Caco-2 (cell line): Measurements from ENCODE around the gene INPP5J. TPM values are rescaled to one million over a fixed set of nuclear protein-coding genes. Genes with fewer than 3 reads are reported as not detected.
"Not testable (repeated sequence)": the region's sequence is repeated elsewhere in the genome, so short reads cannot be mapped to it uniquely, and the experiment has no call there.

Experiments used
- Bru-seq: library from RNA; stranded (reverse); fragments of 400-500 nt; gene quantifications from one replicate; lab custom pipeline; 2021; lab: Mats Ljungman, UMichigan
- BruChase-seq, 2 experiments: library from RNA; stranded (reverse); fragments of 400-500 nt; gene quantifications; one replicate each; lab custom pipeline; 2021; lab: Mats Ljungman, UMichigan
- BruUV-seq: library from RNA; stranded (reverse); fragments of 400-500 nt; replicated peaks from 2 replicates; lab custom pipeline; 2021; lab: Mats Ljungman, UMichigan
- CTCF ChIA-PET: fragments of 300-600 bp; sonication (Branson Sonifier 250); formaldehyde crosslinking; loops from one replicate; lab custom pipeline; 2022; ENCODE audit warnings: antibody characterized with exemption; lab: Charles Lee
- POLR2A ChIA-PET: fragments of 300-600 bp; sonication (Branson Sonifier 250); formaldehyde crosslinking; loops from one replicate; lab custom pipeline; 2022; ENCODE audit warnings: antibody characterized with exemption; lab: Charles Lee
- DNase-seq, 2 experiments: peaks; one replicate each; pipeline versions ENCODE4 v3.0.0 to v3.0.0-alpha.2; 2020 to 2022
- H3K27me3 ChIP-seq: replicated peaks from 2 replicates; pipeline ENCODE4 v1.6.0; 2011; ENCODE audit warnings: low read length; ENCODE audit not compliant: control insufficient read depth, insufficient read depth
- H3K36me3 ChIP-seq: 2 replicates; pipeline ENCODE4 v1.5.1; 2011; ENCODE audit warnings: low read length; ENCODE audit not compliant: control insufficient read depth, insufficient read depth
- H3K4me1 ChIP-seq: fragments of 250-450 bp; sonication (Bioruptor Pico); 2 replicates; pipeline ENCODE4 v1.5.1; 2020; ENCODE audit warnings: mild to moderate bottlenecking
- H3K4me3 ChIP-seq: 2 replicates; pipeline ENCODE4 v1.5.1; 2011; ENCODE audit warnings: low read depth, mild to moderate bottlenecking, control low read depth, low read length
- H3K9me3 ChIP-seq: fragments of 250-450 bp; sonication (Bioruptor Pico); 2 replicates; pipeline ENCODE4 v1.5.1; 2020; ENCODE audit warnings: mild to moderate bottlenecking, moderate library complexity
- H3K27ac Mint-ChIP-seq: one replicate; pipeline ENCODE4 v1.8.0; 2022; ENCODE audit warnings: mixed read lengths; ENCODE audit not compliant: unreplicated experiment
- H3K27me3 Mint-ChIP-seq: one replicate; pipeline ENCODE4 v1.8.0; 2022; ENCODE audit warnings: mixed read lengths; ENCODE audit not compliant: insufficient read depth, unreplicated experiment
- H3K36me3 Mint-ChIP-seq: one replicate; pipeline ENCODE4 v1.8.0; 2022; ENCODE audit warnings: mild to moderate bottlenecking, mixed read lengths; ENCODE audit not compliant: insufficient read depth, unreplicated experiment
- H3K4me1 Mint-ChIP-seq: one replicate; pipeline ENCODE4 v1.8.0; 2022; ENCODE audit warnings: low read depth, mixed read lengths; ENCODE audit not compliant: unreplicated experiment
- H3K4me3 Mint-ChIP-seq: one replicate; pipeline ENCODE4 v1.8.0; 2022; ENCODE audit warnings: mild to moderate bottlenecking, moderate library complexity, mixed read lengths; ENCODE audit not compliant: unreplicated experiment
- H3K9me3 Mint-ChIP-seq: one replicate; pipeline ENCODE4 v1.8.0; 2022; ENCODE audit warnings: mixed read lengths; ENCODE audit not compliant: unreplicated experiment
- intact Hi-C: fragments of 100-400 bp; cut with micrococcal nuclease; formaldehyde crosslinking; loops from one replicate; pipeline ENCODE4 v1.10.0; 2022; ENCODE audit not compliant: unreplicated experiment
- long read RNA-seq: library from polyadenylated mRNA; stranded (forward); transcript quantifications from one replicate; pipeline ENCODE4 v2.0.0, GENCODE V29; 2022
- total RNA-seq: library from RNA; stranded (reverse); gene quantifications from 2 replicates; pipeline ENCODE4 v1.2.3, GENCODE V29; 2022
- TF ChIP-seq, protein P1 (sequence below), 2 experiments: fragments of 200-600 bp in 1 of 2; IDR thresholded peaks; 1 replicate in 1 of 2; 2 replicates in 1 of 2; pipeline versions ENCODE4 v1.5.1 to v1.8.0; 2011 to 2022; ENCODE audit warnings: antibody characterized with exemption in 1 of 2, control low read depth in 1 of 2, inconsistent platforms in 1 of 2, low read depth in 1 of 2, low read length in 1 of 2, mild to moderate bottlenecking in 1 of 2, moderate library complexity in 1 of 2; ENCODE audit not compliant: insufficient read depth in 1 of 2, severe bottlenecking in 1 of 2, unreplicated experiment in 1 of 2

The INPP5J gene, protein sequence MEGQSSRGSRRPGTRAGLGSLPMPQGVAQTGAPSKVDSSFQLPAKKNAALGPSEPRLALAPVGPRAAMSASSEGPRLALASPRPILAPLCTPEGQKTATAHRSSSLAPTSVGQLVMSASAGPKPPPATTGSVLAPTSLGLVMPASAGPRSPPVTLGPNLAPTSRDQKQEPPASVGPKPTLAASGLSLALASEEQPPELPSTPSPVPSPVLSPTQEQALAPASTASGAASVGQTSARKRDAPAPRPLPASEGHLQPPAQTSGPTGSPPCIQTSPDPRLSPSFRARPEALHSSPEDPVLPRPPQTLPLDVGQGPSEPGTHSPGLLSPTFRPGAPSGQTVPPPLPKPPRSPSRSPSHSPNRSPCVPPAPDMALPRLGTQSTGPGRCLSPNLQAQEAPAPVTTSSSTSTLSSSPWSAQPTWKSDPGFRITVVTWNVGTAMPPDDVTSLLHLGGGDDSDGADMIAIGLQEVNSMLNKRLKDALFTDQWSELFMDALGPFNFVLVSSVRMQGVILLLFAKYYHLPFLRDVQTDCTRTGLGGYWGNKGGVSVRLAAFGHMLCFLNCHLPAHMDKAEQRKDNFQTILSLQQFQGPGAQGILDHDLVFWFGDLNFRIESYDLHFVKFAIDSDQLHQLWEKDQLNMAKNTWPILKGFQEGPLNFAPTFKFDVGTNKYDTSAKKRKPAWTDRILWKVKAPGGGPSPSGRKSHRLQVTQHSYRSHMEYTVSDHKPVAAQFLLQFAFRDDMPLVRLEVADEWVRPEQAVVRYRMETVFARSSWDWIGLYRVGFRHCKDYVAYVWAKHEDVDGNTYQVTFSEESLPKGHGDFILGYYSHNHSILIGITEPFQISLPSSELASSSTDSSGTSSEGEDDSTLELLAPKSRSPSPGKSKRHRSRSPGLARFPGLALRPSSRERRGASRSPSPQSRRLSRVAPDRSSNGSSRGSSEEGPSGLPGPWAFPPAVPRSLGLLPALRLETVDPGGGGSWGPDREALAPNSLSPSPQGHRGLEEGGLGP
- total RNA-seq, result 6.8 and 7.8 TPM in 2 replicates
- Bru-seq, nascent RNA, result percentile 42 among the genes with signal in this experiment
- BruChase-seq, experiment 1, labeled RNA remaining after a 2-hour chase, result percentile 39 among the genes with signal in this experiment
- percentile 48 among the genes with signal in this experiment for BruChase-seq, experiment 2, labeled RNA remaining after a 6-hour chase
- long read RNA-seq, partial matches to known transcripts, result 3 of 9 reads
- long read RNA-seq, other reads (novel, unspliced or antisense), result 6 of 9 reads

DNA sequence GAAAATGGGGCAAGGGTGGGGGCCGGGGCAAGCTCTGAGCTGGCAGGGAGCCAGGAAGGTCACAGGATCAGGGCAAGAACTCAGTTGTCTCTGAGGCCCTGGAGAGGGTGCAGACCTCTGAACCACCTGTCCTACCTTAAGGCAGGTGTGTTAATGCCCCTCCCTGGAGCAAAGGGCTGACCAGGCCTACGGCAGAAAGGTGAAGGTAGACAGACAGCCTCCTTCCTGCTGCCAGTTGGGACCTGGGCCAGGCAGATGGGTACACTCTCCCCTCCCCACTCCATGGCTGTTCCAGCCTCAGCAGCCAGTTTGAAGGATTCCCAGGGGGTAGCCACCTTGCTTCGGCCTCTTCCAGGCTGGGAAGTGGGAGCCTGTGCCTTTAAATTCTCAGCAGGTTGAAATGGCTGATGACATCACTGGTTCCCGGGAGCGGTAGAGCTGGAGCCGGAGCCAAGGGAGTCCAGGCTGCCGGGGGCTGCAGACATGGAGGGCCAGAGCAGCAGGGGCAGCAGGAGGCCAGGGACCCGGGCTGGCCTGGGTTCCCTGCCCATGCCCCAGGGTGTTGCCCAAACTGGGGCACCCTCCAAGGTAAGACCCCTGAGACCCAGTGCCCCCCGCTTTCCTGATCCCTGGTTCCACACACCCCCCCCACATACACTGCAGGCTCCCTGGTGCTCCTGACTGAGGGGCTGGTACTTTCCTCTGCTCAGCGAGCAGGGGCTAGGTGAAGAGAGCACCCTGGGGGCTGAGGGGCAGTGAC, at the start of gene INPP5J:
Gene INPP5J, plus strand, starts transcription at position 435 of the 760 bp plus-strand sequence. Its CDS starts 49 bp downstream, at position 484.
- peak within 1 kb of the TSS; percentile 20 for H3K27ac Mint-ChIP-seq

DNA sequence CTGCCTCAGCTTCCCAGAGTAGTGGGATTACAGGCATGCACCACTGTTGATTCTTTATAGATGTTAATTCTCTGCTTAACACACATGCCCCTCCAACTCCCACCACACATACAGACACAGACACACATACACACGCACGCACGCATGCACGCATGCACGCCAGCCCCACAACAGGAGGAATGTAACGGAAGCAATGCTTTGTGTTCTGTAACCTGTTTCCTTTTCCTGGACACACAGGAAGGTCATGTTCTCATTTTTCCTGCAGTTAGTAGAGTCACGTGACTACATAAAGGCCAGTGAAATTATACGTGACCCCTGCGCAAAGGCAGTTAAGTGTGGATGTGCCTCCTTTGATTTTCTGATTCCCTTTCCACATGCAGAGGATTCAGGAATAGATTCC, 49.6 kb upstream of the INPP5J start:
- POLR2A ChIA-PET, result not testable (repeated sequence)

More for the DNA sequence above, at the start of gene INPP5J:
- no peaks in the 10 kb centered on the region for H3K27me3 Mint-ChIP-seq
- peaks cover 8% of the 10 kb centered on the region for H3K4me1 ChIP-seq
- H3K9me3 Mint-ChIP-seq, result no peaks in the 10 kb centered on the region
- ChIA-PET CTCF (no interaction called here), POLR2A (no interaction called here)
- intact Hi-C loops, result no loop called here
- no peaks in the 10 kb centered on the region for H3K27me3 ChIP-seq
- no peaks in the 10 kb centered on the region for H3K9me3 ChIP-seq
- no peaks in the 10 kb centered on the region for H3K36me3 ChIP-seq
- H3K4me3 ChIP-seq, result peak within 1 kb of the TSS; percentile 47
- peak in 1 of 2 experiments; percentile 64 for DNase-seq
- peak within 1 kb of the TSS; percentile 70 for H3K4me3 Mint-ChIP-seq
- H3K4me1 Mint-ChIP-seq, result peaks cover 6% of the 10 kb centered on the region
- BruUV-seq, result no TSS peak
- H3K36me3 Mint-ChIP-seq, result no peaks in the 10 kb centered on the region
- TF ChIP-seq, protein P1, sequence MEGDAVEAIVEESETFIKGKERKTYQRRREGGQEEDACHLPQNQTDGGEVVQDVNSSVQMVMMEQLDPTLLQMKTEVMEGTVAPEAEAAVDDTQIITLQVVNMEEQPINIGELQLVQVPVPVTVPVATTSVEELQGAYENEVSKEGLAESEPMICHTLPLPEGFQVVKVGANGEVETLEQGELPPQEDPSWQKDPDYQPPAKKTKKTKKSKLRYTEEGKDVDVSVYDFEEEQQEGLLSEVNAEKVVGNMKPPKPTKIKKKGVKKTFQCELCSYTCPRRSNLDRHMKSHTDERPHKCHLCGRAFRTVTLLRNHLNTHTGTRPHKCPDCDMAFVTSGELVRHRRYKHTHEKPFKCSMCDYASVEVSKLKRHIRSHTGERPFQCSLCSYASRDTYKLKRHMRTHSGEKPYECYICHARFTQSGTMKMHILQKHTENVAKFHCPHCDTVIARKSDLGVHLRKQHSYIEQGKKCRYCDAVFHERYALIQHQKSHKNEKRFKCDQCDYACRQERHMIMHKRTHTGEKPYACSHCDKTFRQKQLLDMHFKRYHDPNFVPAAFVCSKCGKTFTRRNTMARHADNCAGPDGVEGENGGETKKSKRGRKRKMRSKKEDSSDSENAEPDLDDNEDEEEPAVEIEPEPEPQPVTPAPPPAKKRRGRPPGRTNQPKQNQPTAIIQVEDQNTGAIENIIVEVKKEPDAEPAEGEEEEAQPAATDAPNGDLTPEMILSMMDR (IDR thresholded peaks at IDR 0.05; ENCODE audit: insufficient read depth in 1 of 2, low read depth in 1 of 2, low read length in 1 of 2, severe bottlenecking in 1 of 2, unreplicated experiment in 1 of 2), result no peak

DNA sequence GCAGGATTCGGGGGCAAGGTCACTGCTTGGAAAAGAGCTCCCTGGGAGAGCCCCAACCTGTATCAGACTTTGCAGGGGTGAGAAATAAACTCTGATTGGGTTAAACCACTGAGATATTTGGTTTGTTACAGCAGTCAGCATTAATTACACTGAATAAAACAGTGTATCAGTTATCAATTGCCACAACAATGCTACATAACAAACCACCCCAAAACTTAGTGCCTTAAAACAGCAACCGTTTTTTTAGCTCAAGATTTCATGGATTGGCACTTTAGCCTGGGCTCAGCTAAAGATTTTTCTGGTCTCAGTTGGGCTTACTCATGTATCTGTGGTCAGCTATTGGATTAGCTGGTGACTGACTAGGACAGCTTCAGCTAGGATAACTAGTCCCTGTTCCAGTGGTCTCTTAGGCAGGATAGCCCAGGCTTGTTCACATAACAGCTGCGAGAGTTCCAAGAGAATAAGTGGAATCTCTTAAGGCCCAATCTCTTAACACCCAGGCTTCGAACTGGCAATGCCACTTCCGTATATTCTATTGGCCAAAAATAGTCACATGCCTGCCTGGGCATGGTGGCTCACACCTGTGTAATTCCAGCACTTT, 49.1 kb upstream of the INPP5J start:
- H3K4me3 Mint-ChIP-seq, BruUV-seq, H3K9me3 ChIP-seq, H3K27me3 ChIP-seq, intact Hi-C loops, CTCF ChIA-PET, H3K27me3 Mint-ChIP-seq, DNase-seq, H3K4me3 ChIP-seq, H3K27ac Mint-ChIP-seq, H3K9me3 Mint-ChIP-seq, POLR2A ChIA-PET, H3K36me3 Mint-ChIP-seq, H3K36me3 ChIP-seq: not testable (repeated sequence)
- peaks cover 14% of the 10 kb centered on the region; the same call in 1 of the 2 replicates for H3K4me1 ChIP-seq
- H3K4me1 Mint-ChIP-seq, result peaks cover 22% of the 10 kb centered on the region

More for the DNA sequence above, 49.6 kb upstream of the INPP5J start:
- H3K27me3 Mint-ChIP-seq, intact Hi-C loops, DNase-seq, H3K9me3 ChIP-seq, H3K4me3 Mint-ChIP-seq, CTCF ChIA-PET, H3K27me3 ChIP-seq, H3K9me3 Mint-ChIP-seq, H3K36me3 Mint-ChIP-seq, H3K4me3 ChIP-seq, H3K27ac Mint-ChIP-seq, BruUV-seq, H3K36me3 ChIP-seq: not testable (repeated sequence)
- peaks cover 12% of the 10 kb centered on the region; the same call in 1 of the 2 replicates for H3K4me1 ChIP-seq
- peaks cover 20% of the 10 kb centered on the region for H3K4me1 Mint-ChIP-seq
